Naive thymus-derived CD8-positive, alpha-beta T cell (primary cell): Measurements from ENCODE around the gene TRIM33. TPM values are rescaled to one million over a fixed set of nuclear protein-coding genes. Genes with fewer than 3 reads are reported as not detected.
"Not testable (repeated sequence)": the region's sequence is repeated elsewhere in the genome, so short reads cannot be mapped to it uniquely, and the experiment has no call there.

ENCODE experiments used
- ATAC-seq, 2 donors: fragments of 150-1000 bp; cut with Tn5 transposase in 1 of 2; sonication (Bioruptor Pico), chemical (Tn5 transposase) in 1 of 2; 1 replicate in 1 of 2; 2 replicates in 1 of 2; pipeline ENCODE4 v1.10.0; 2021; ENCODE audit warnings: mild to moderate bottlenecking in 2 of 2, moderate library complexity in 2 of 2
- POLR2A ChIA-PET: fragments of 350-600 bp; sonication (Branson Sonifier 250); formaldehyde crosslinking; loops from one replicate; lab custom pipeline; 2021; ENCODE audit warnings: antibody characterized with exemption; lab: Charles Lee
- DNase-seq, 10 donors: peaks; one replicate each; pipeline versions ENCODE4 v3.0.0 to v3.0.0-alpha.2; 2020 to 2022
- H3K27ac Mint-ChIP-seq, 10 donors: one replicate each; pipeline ENCODE4 v1.8.0; 2020 to 2022; ENCODE audit warnings: mild to moderate bottlenecking in 10 of 10, mixed read lengths in 10 of 10, moderate library complexity in 4 of 10, inconsistent platforms in 1 of 10
- H3K27me3 Mint-ChIP-seq, 5 donors: one replicate each; pipeline ENCODE4 v1.8.0; 2021 to 2022; ENCODE audit warnings: mixed read lengths in 5 of 5
- H3K36me3 Mint-ChIP-seq, 3 donors: one replicate each; pipeline ENCODE4 v1.8.0; 2020 to 2022; ENCODE audit warnings: mixed read lengths in 3 of 3, mild to moderate bottlenecking in 2 of 3, inconsistent platforms in 1 of 3
- H3K4me1 Mint-ChIP-seq, 4 donors: one replicate each; pipeline ENCODE4 v1.8.0; 2021 to 2022; ENCODE audit warnings: mixed read lengths in 4 of 4
- H3K4me3 Mint-ChIP-seq, 10 donors: one replicate each; pipeline ENCODE4 v1.8.0; 2020 to 2022; ENCODE audit warnings: mild to moderate bottlenecking in 10 of 10, mixed read lengths in 10 of 10, moderate library complexity in 6 of 10, inconsistent platforms in 1 of 10
- H3K9me3 Mint-ChIP-seq, 9 donors: one replicate each; pipeline ENCODE4 v1.8.0; 2020 to 2022; ENCODE audit warnings: mixed read lengths in 9 of 9, mild to moderate bottlenecking in 3 of 9, inconsistent platforms in 1 of 9, moderate library complexity in 1 of 9
- polyA plus RNA-seq, 3 donors: library from polyadenylated mRNA; unstranded; fragments of 300-500 nt; fragmentation: Illumina TruSeq; gene quantifications; one replicate each; pipeline ENCODE4 v1.2.3, GENCODE V29; 2021
- total RNA-seq, 8 experiments: library from RNA in 2 of 8; stranded (reverse) in 2 of 8; gene quantifications; one replicate each; pipeline ENCODE4 v1.2.3 and lab custom pipeline; 2021 to 2026

TRIM33 gene
- total and polyA plus RNA-seq, 5 experiments from 2014 or later, result 18.2 to 58.6 (median 32.2) TPM

DNA sequence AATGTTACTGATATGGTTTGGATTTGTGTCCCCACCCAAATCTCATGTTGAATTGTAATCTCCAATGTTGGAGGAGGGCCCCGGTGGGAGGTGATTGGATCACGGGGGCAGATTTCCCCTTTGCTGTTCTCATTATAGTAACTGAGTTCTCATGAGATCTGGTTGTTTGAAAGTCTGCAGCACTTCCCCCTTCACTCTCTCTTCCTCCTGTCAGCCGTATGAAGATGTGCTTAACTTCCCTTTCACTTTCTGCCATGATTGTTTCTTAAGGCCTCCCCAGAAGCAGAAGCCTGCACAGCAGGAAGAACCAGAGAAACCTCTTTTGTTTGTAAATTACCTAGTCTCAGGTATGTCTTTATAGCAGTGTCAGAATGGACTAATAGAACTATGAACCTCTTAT lies 28.4 kb downstream of the TRIM33 start:
- H3K27me3 Mint-ChIP-seq, result no peaks in the 10 kb centered on the region

DNA sequence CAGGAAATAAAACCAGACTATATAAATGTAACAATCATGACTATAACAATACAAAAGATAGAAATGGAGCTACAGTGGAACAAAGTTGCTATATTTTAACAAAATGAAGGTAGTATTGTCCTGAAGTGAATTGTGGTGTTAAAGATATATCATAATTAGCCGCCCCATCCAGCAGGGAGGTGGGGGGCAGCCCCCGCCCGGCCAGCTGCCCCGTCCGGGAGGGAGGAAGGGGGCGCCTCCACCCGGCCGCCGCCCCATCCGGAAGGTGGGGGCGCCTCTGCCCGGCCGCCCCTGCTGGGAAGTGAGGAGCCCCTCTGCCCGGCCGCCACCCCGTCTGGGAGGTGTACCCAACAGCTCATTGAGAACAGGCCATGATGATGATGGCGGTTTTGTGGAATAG lies 31.4 kb downstream of the TRIM33 start:
- Mint-ChIP-seq H3K4me1 (peaks cover 25 to 77% (median 65%) of the 10 kb centered on the region in 4 donors), H3K9me3 (peaks cover 0 to 18% (median 10%) of the 10 kb centered on the region in 9 donors), H3K27ac (peak overlapping the region in 1 of 10 donors; percentile 51), H3K36me3 (peaks cover 11 to 16% (median 14%) of the 10 kb centered on the region in 3 donors), H3K4me3 (peak overlapping the region in 1 of 10 donors; percentile 23)
- DNase-seq, POLR2A ChIA-PET, H3K27me3 Mint-ChIP-seq, ATAC-seq: not testable (repeated sequence)

More for the DNA sequence above, 28.4 kb downstream of the TRIM33 start:
- peaks cover 11 to 14% (median 13%) of the 10 kb centered on the region in 3 donors for H3K36me3 Mint-ChIP-seq
- peak; percentile 71 to 87 for ATAC-seq
- peak in 6 of 10 donors; percentile 5 to 44 (median 30) for DNase-seq
- peak overlapping the region; percentile 71 to 95 (median 88) for H3K27ac Mint-ChIP-seq
- peaks cover 0 to 18% (median 10%) of the 10 kb centered on the region in 9 donors for H3K9me3 Mint-ChIP-seq
- POLR2A ChIA-PET, result no interaction called here
- H3K4me3 Mint-ChIP-seq, result peak overlapping the region in 8 of 10 donors; percentile 15 to 71 (median 48)
- H3K4me1 Mint-ChIP-seq, result peaks cover 24 to 73% (median 54%) of the 10 kb centered on the region in 4 donors

GRCh38 chr1:114479134-114479533 lies 31.9 kb downstream of the TRIM33 start:
- H3K36me3 Mint-ChIP-seq, result peaks cover 11 to 16% (median 14%) of the 10 kb centered on the region in 3 donors

DNA sequence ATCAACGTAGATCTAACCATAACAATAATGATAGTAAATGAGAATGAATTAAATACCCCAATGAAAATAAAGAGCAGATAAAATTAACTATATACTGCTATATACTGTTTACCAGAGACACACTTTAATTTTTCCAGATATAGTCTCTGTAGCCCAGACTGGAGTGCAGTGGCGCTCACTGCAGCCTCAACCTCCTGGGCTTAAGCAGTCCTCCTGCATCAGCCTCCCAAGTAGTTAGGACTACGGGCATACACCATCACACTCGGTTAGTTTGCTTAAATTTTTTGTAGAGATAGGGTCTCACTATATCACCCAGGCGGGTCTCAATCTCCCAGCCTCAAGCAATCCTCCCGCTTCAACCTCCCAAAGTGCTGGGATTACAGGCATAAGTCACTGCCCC lies 37.2 kb downstream of the TRIM33 start:
- no peaks in the 10 kb centered on the region for H3K27me3 Mint-ChIP-seq
- DNase-seq (no peak), ATAC-seq (no peak)
- H3K4me1 Mint-ChIP-seq, result peaks cover 27 to 73% (median 72%) of the 10 kb centered on the region in 4 donors
- peaks cover 8 to 27% (median 19%) of the 10 kb centered on the region in 3 donors for H3K36me3 Mint-ChIP-seq
- peaks cover 0 to 15% (median 7%) of the 10 kb centered on the region in 9 donors for H3K9me3 Mint-ChIP-seq
- peak overlapping the region in 1 of 10 donors; percentile 20 for H3K27ac Mint-ChIP-seq
- POLR2A ChIA-PET, result no interaction called here
- H3K4me3 Mint-ChIP-seq, result peak overlapping the region in 1 of 10 donors; percentile 33

More at GRCh38 chr1:114479134-114479533, 31.9 kb downstream of the TRIM33 start:
- ATAC-seq (no peak), DNase-seq (no peak)
- Mint-ChIP-seq H3K27ac (peak overlapping the region in 4 of 10 donors; percentile 28 to 80 (median 61)), H3K27me3 (no peaks in the 10 kb centered on the region), H3K9me3 (peaks cover 0 to 18% (median 10%) of the 10 kb centered on the region in 9 donors), H3K4me3 (peak overlapping the region in 5 of 10 donors; percentile 7 to 64 (median 23)), H3K4me1 (peaks cover 25 to 77% (median 67%) of the 10 kb centered on the region in 4 donors)
- POLR2A ChIA-PET, result no interaction called here

DNA sequence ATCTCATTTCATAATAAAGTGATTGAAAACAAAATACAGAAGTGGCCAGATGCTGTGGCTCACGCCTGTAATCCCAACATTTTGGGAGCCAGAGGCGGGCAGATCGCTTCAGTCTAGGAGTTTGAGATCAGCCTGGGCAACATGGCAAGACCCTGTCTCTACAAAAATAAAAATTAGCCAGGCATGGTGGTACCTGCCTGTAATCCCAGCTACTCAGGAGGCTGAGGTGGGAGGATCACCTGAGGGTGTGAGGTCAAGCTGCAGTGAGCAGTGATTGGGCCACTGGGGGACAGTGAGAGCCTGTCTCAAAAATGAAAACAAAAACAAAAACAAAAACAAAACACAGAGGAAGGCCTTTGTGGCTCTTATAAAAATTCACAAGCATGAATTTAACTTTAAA lies 38.6 kb downstream of the TRIM33 start:
- H3K4me3 Mint-ChIP-seq, result peak overlapping the region in 1 of 10 donors; percentile 37
- ATAC-seq, result no peak
- H3K4me1 Mint-ChIP-seq, result peaks cover 29 to 77% (median 75%) of the 10 kb centered on the region in 4 donors

DNA sequence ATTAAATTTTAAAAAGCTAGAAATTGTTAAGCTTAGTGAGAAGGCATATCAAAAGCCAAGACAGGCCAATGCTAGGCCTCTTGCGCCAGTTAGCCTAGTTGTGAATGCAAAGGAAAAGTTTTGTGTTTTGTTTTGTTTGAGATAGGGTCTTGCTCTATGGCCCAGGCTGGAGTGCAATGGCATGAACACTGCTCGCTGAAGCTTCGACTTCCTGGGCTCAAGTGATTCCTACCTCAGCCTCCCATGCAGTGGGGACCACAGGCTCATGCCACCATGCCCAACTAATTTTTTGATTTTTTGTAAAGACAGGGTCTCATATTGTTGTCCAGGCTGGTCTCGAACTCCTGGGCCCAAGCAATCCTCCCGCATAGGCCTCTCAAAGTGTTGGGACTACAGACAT lies 40.3 kb downstream of the TRIM33 start:
- DNase-seq, result no peak
- Mint-ChIP-seq H3K4me3 (peak overlapping the region in 1 of 10 donors; percentile 4), H3K4me1 (peaks cover 39 to 77% (median 74%) of the 10 kb centered on the region in 4 donors), H3K9me3 (peaks cover 0 to 12% (median 5%) of the 10 kb centered on the region in 9 donors), H3K27ac (peak overlapping the region in 1 of 10 donors; percentile 19), H3K27me3 (no peaks in the 10 kb centered on the region), H3K36me3 (peaks cover 5 to 25% (median 16%) of the 10 kb centered on the region in 3 donors)
- POLR2A ChIA-PET, result no interaction called here
- no peak for ATAC-seq

More for the DNA sequence above, 38.6 kb downstream of the TRIM33 start:
- peaks cover 0 to 12% (median 5%) of the 10 kb centered on the region in 9 donors for H3K9me3 Mint-ChIP-seq
- H3K27me3 Mint-ChIP-seq, result no peaks in the 10 kb centered on the region
- no peak for DNase-seq
- peak overlapping the region in 3 of 10 donors; percentile 40 to 73 (median 64) for H3K27ac Mint-ChIP-seq
- peaks cover 5 to 25% (median 19%) of the 10 kb centered on the region in 3 donors for H3K36me3 Mint-ChIP-seq
- POLR2A ChIA-PET, result no interaction called here

- Mint-ChIP-seq H3K4me1 (peaks cover 39 to 73% (median 70%) of the 10 kb centered on the region in 4 donors), H3K27me3 (no peaks in the 10 kb centered on the region), H3K9me3 (peaks cover 0 to 11% (median 5%) of the 10 kb centered on the region in 9 donors), H3K36me3 (peaks cover 5 to 30% (median 14%) of the 10 kb centered on the region in 3 donors), H3K4me3 (peak overlapping the region in 7 of 10 donors; percentile 0 to 67 (median 63)), H3K27ac (peak overlapping the region; percentile 14 to 86 (median 59))
- POLR2A ChIA-PET, result interaction anchor here (1.6 kb wide), 1 partner anchor 42 kb away, joined by 3 read pairs; the partner anchor contains the start of gene TRIM33
- DNase-seq (no peak), ATAC-seq (no peak)
Measured at GRCh38 chr1:114468710-114469468, 42.1 kb downstream of the TRIM33 start.

GRCh38 chr1:114468047-114468446 lies 43.0 kb downstream of the TRIM33 start:
- Mint-ChIP-seq H3K27me3 (no peaks in the 10 kb centered on the region), H3K9me3 (peaks cover 0 to 6% (median 0%) of the 10 kb centered on the region in 9 donors), H3K4me3 (peak overlapping the region in 9 of 10 donors; percentile 37 to 67 (median 59)), H3K27ac (peak overlapping the region; percentile 6 to 86 (median 59)), H3K4me1 (peaks cover 33 to 67% (median 61%) of the 10 kb centered on the region in 4 donors), H3K36me3 (peaks cover 0 to 31% (median 9%) of the 10 kb centered on the region in 3 donors)
- POLR2A ChIA-PET, result interaction anchor here (1.0 to 1.6 kb wide), 2 partner anchors 43 to 44 kb away, joined by 3 read pairs; partner anchors contain the start of gene TRIM33
- ATAC-seq, result peak; percentile 70 to 79
- peak in 1 of 10 donors; percentile 14 for DNase-seq

GRCh38 chr1:114467491-114467890 lies 43.5 kb downstream of the TRIM33 start:
- H3K4me1 Mint-ChIP-seq, result peaks cover 33 to 65% (median 60%) of the 10 kb centered on the region in 4 donors

DNA sequence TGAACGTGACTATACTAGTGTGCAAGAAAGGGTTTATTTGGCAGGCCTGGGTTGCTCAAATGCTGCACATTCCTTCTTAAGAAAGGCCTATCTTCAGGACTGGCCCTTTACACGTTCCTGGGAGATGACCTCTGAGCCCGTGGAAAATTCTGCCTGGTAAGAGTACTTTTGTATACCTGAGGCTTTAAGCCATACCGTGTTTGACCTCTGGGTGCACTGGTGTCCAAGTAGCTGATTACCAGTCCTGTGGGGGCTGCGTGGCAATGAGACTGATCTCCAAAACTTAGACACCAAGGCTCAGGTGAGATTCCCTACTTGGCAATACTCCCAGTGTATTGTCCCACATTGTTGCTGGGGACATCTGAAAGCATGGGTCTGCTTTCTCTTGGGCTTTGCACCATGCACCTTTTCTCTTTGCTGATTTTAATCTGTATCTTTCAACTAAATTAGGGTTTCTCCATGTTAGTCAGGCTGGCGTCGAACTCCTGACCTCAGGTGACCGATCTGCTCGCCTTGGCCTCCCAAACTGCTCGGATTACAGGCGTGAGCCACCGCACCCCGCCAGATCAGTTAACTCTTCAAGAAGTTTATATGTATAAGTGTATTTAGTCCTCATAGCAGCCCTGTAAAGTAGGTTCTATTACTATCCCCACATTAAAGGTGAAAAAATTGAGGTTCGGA lies 44.5 kb downstream of the TRIM33 start:
- Mint-ChIP-seq H3K4me1 (peaks cover 33 to 63% (median 58%) of the 10 kb centered on the region in 4 donors), H3K36me3 (peaks cover 0 to 35% (median 3%) of the 10 kb centered on the region in 3 donors), H3K9me3 (no peaks in the 10 kb centered on the region), H3K4me3 (peak overlapping the region in 2 of 10 donors; percentile 49 to 63), H3K27ac (peak overlapping the region in 8 of 10 donors; percentile 3 to 70 (median 43)), H3K27me3 (no peaks in the 10 kb centered on the region)
- POLR2A ChIA-PET, result no interaction called here
- ATAC-seq (no peak), DNase-seq (no peak)

More at GRCh38 chr1:114467491-114467890, 43.5 kb downstream of the TRIM33 start:
- POLR2A ChIA-PET, result interaction anchor here (1.0 to 1.6 kb wide), 2 partner anchors 43 to 44 kb away, joined by 3 read pairs; partner anchors contain the start of gene TRIM33
- Mint-ChIP-seq H3K36me3 (peaks cover 0 to 29% (median 4%) of the 10 kb centered on the region in 3 donors), H3K4me3 (peak overlapping the region in 9 of 10 donors; percentile 4 to 67 (median 49)), H3K27me3 (no peaks in the 10 kb centered on the region), H3K9me3 (peaks cover 0 to 2% (median 0%) of the 10 kb centered on the region in 9 donors), H3K27ac (peak overlapping the region in 7 of 10 donors; percentile 22 to 86 (median 40))
- DNase-seq (peak in 2 of 10 donors; percentile 11 to 30), ATAC-seq (peak in 1 of 2 donors; percentile 63)

DNA sequence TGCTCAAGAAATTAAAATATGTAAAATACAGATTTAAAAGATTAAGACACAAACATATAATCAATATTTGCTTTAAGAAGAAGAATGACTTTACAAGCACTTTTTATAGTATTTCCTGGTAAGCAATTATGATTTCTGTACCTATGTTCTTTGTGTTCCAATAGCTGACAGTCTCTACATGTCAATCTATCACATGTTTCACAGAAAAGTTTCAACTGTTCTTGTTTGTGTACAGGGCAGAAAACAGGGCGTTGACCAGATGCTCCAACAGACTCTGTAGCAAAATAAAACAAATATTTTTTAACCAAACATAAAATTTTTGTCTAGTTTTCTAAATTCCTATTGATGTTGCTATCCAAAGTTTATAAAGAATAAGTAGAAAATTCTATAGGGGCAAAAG lies 48.0 kb downstream of the TRIM33 start:
- Mint-ChIP-seq H3K4me3 (no peak overlapping the region), H3K9me3 (no peaks in the 10 kb centered on the region), H3K27ac (no peak overlapping the region), H3K4me1 (peaks cover 21 to 47% (median 40%) of the 10 kb centered on the region in 4 donors), H3K27me3 (no peaks in the 10 kb centered on the region), H3K36me3 (peaks cover 0 to 54% (median 20%) of the 10 kb centered on the region in 3 donors)
- ATAC-seq, result no peak
- no peak for DNase-seq
- POLR2A ChIA-PET, result no interaction called here

DNA sequence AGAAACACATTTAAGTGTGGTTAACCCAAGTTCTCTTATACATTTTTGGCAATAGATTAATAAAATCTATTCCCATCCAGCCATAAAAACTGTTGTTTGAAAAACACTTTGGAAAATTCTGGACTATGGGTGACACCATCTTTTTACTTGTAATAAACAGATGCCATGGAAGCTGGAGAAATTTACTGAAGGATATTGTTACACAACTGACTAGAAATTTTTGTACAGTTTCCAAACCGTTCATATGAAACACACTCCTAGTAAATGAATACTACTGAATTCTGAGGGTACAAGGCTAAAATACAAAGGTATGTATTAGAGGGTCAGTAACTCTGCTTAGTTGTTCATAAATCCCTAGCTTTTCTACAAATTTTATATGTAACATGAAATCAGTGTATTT lies 48.7 kb downstream of the TRIM33 start:
- Mint-ChIP-seq H3K4me1 (peaks cover 18 to 41% (median 34%) of the 10 kb centered on the region in 4 donors), H3K27ac (no peak overlapping the region), H3K4me3 (no peak overlapping the region), H3K36me3 (peaks cover 0 to 57% (median 23%) of the 10 kb centered on the region in 3 donors), H3K9me3 (no peaks in the 10 kb centered on the region), H3K27me3 (no peaks in the 10 kb centered on the region)
- DNase-seq (no peak), ATAC-seq (no peak)
- POLR2A ChIA-PET, result no interaction called here
